CD14-positive monocyte (primary cell): ENCODE data around the gene TNIP2. TPM values are rescaled to one million over a fixed set of nuclear protein-coding genes. Genes with fewer than 3 reads are reported as not detected.

Experiments used
- DNase-seq, 3 donors: peaks; one replicate each; pipeline ENCODE4 v3.0.0-alpha.2; 2011 to 2022
- H2AFZ ChIP-seq: 2 replicates; pipeline ENCODE4 v1.6.0; 2012; ENCODE audit warnings: mild to moderate bottlenecking, low read depth, low read length, inconsistent platforms; ENCODE audit not compliant: insufficient read depth, poor library complexity, severe bottlenecking
- H3K27ac ChIP-seq, 2 donors: 1 replicate in 1 of 2; 2 replicates in 1 of 2; pipeline ENCODE4 v1.5.1; 2012 to 2013; ENCODE audit warnings: low read length in 2 of 2, control low read depth in 1 of 2, inconsistent platforms in 1 of 2, low read depth in 1 of 2, mild to moderate bottlenecking in 1 of 2
- H3K27me3 ChIP-seq, 2 donors: one replicate each; pipeline versions ENCODE4 v1.6.0 to v1.6.1; 2011 to 2013; ENCODE audit warnings: low read length in 2 of 2; ENCODE audit not compliant: control insufficient read depth in 2 of 2, insufficient read depth in 2 of 2
- H3K36me3 ChIP-seq, 2 donors: replicated peaks in 1 of 2; 1 replicate in 1 of 2; 2 replicates in 1 of 2; pipeline versions ENCODE4 v1.5.1 to v1.6.1; 2012 to 2013; ENCODE audit warnings: low read length in 2 of 2, control low read depth in 1 of 2, inconsistent platforms in 1 of 2, mild to moderate bottlenecking in 1 of 2; ENCODE audit not compliant: insufficient read depth in 2 of 2, control insufficient read depth in 1 of 2
- H3K4me1 ChIP-seq, 2 donors: 1 replicate in 1 of 2; 2 replicates in 1 of 2; pipeline versions ENCODE4 v1.5.1 to v1.6.1; 2012 to 2013; ENCODE audit warnings: low read length in 2 of 2, control low read depth in 1 of 2, inconsistent platforms in 1 of 2, mild to moderate bottlenecking in 1 of 2, moderate library complexity in 1 of 2; ENCODE audit not compliant: insufficient read depth in 2 of 2, control insufficient read depth in 1 of 2
- H3K4me2 ChIP-seq: replicated peaks from 2 replicates; pipeline ENCODE3; 2012; ENCODE audit warnings: low read length, moderate library complexity, mild to moderate bottlenecking; ENCODE audit not compliant: poor library complexity, severe bottlenecking; ENCODE audit errors: extremely low read depth
- H3K4me3 ChIP-seq, 3 experiments: fragments of 200-600 bp in 1 of 3; sonication (generic) in 1 of 3; replicated peaks in 1 of 3; 1 replicate in 2 of 3; 2 replicates in 1 of 3; pipeline ENCODE4 v1.5.1; 2011 to 2013; ENCODE audit warnings: low read length in 3 of 3, mild to moderate bottlenecking in 3 of 3, control low read depth in 2 of 3, low read depth in 2 of 3, inconsistent platforms in 1 of 3, moderate library complexity in 1 of 3
- H3K79me2 ChIP-seq: 2 replicates; pipeline ENCODE4 v1.6.0; 2012; ENCODE audit warnings: mild to moderate bottlenecking, control low read depth, inconsistent platforms, low read length, moderate library complexity; ENCODE audit not compliant: insufficient read depth
- H3K9ac ChIP-seq: 2 replicates; pipeline ENCODE4 v1.6.0; 2017; ENCODE audit warnings: low read length, mild to moderate bottlenecking; ENCODE audit not compliant: insufficient read depth, poor library complexity, severe bottlenecking
- H3K9me3 ChIP-seq, 2 donors: replicated peaks in 1 of 2; 1 replicate in 1 of 2; 2 replicates in 1 of 2; pipeline versions ENCODE4 v1.5.1 to v1.6.1; 2012 to 2013; ENCODE audit warnings: low read length in 2 of 2, control low read depth in 1 of 2; ENCODE audit not compliant: control insufficient read depth in 1 of 2, insufficient read depth in 1 of 2
- H4K20me1 ChIP-seq: 2 replicates; pipeline ENCODE4 v1.6.0; 2012; ENCODE audit warnings: mild to moderate bottlenecking, low read length, control low read depth, moderate library complexity; ENCODE audit not compliant: insufficient read depth
- H3K27ac Mint-ChIP-seq, 7 donors: one replicate each; pipeline ENCODE4 v1.8.0; 2020; ENCODE audit warnings: mild to moderate bottlenecking in 7 of 7, mixed read lengths in 7 of 7, moderate library complexity in 6 of 7, inconsistent platforms in 2 of 7
- H3K27me3 Mint-ChIP-seq, 3 donors: one replicate each; pipeline ENCODE4 v1.8.0; 2021 to 2022; ENCODE audit warnings: low read depth in 3 of 3, mild to moderate bottlenecking in 3 of 3, mixed read lengths in 3 of 3, moderate library complexity in 3 of 3, inconsistent platforms in 1 of 3
- H3K36me3 Mint-ChIP-seq, 2 donors: one replicate each; pipeline ENCODE4 v1.8.0; 2020; ENCODE audit warnings: mixed read lengths in 2 of 2, inconsistent platforms in 1 of 2, mild to moderate bottlenecking in 1 of 2
- H3K4me1 Mint-ChIP-seq: one replicate; pipeline ENCODE4 v1.8.0; 2020; ENCODE audit warnings: mild to moderate bottlenecking, mixed read lengths
- H3K4me3 Mint-ChIP-seq, 2 donors: one replicate each; pipeline ENCODE4 v1.8.0; 2020; ENCODE audit warnings: mild to moderate bottlenecking in 2 of 2, mixed read lengths in 2 of 2, moderate library complexity in 1 of 2
- H3K9me3 Mint-ChIP-seq, 7 donors: one replicate each; pipeline ENCODE4 v1.8.0; 2020 to 2022; ENCODE audit warnings: mixed read lengths in 7 of 7, mild to moderate bottlenecking in 6 of 7, moderate library complexity in 6 of 7, inconsistent platforms in 2 of 7
- WGBS: methylation state at CpG from one replicate; pipeline ENCODE4 v1.1.5; 2013; ENCODE audit warnings: missing lambda C conversion rate; ENCODE audit not compliant: insufficient coverage; 5-methylcytosine and 5-hydroxymethylcytosine counted together
- intact Hi-C, 2 donors: fragments of 100-400 bp; cut with micrococcal nuclease; formaldehyde crosslinking; loops; one replicate each; pipeline versions ENCODE4 v1.15.0 to v1.15.1; 2023
- polyA plus RNA-seq, 3 donors: library from polyadenylated mRNA; depleted of rRNA in 1 of 3; unstranded in 2 of 3; stranded (reverse) in 1 of 3; fragments of 300-500 nt in 2 of 3; fragments of >200 nt in 1 of 3; fragmentation: Illumina TruSeq in 2 of 3; gene quantifications; 1 replicate in 2 of 3; 2 replicates in 1 of 3; pipeline ENCODE4 v1.2.3, GENCODE V29; 2012 to 2021
- TF ChIP-seq, protein P1 (sequence below): fragments of 200-600 bp; IDR thresholded peaks from one replicate; pipeline ENCODE4 v1.8.0; 2022; ENCODE audit warnings: antibody characterized with exemption, mild to moderate bottlenecking

TNIP2 gene
- polyA plus RNA-seq, 3 donors, result 27.6 to 75.7 (median 28.2) TPM

DNA sequence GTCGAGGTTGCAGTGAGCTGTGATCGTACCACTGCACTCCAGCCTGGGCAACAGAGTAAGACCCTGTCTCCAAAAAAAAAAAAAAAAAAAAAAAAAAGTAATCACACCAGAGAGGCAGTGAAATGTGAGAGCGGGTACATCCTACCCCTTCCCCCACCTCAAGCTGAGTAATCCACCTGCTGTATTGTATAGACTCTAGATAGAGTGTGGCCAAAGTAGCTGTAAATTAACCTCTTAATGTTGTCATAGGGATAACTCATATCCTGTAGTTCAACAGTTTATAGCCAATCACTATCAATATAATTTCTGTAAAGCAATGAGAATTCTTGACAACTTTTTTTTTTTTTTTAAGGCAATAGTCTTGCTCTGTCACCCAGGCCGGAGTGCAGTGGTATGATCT, 30.8 kb downstream of the TNIP2 start:
- intact Hi-C loops, result no loop called here
- H3K9me3 ChIP-seq, result no peaks in the 10 kb centered on the region
- no peak overlapping the region for H3K9ac ChIP-seq
- WGBS, result 80% methylated on average over 1 of the region's 4 CpGs
- peaks cover 48 to 66% of the 10 kb centered on the region in 2 donors for H3K36me3 Mint-ChIP-seq
- peaks cover 3% of the 10 kb centered on the region for H3K4me1 Mint-ChIP-seq
- H3K4me3 Mint-ChIP-seq, result no peak overlapping the region
- no peak overlapping the region for H3K27ac ChIP-seq
- no peak overlapping the region for H3K4me2 ChIP-seq
- DNase-seq, result no peak
- H3K79me2 ChIP-seq, result no peaks in the 10 kb centered on the region
- no peak overlapping the region for H3K27ac Mint-ChIP-seq
- H3K27me3 ChIP-seq, result no peaks in the 10 kb centered on the region
- no peak overlapping the region for H2AFZ ChIP-seq
- peaks cover 10% of the 10 kb centered on the region for H4K20me1 ChIP-seq
- TF ChIP-seq, protein P1, sequence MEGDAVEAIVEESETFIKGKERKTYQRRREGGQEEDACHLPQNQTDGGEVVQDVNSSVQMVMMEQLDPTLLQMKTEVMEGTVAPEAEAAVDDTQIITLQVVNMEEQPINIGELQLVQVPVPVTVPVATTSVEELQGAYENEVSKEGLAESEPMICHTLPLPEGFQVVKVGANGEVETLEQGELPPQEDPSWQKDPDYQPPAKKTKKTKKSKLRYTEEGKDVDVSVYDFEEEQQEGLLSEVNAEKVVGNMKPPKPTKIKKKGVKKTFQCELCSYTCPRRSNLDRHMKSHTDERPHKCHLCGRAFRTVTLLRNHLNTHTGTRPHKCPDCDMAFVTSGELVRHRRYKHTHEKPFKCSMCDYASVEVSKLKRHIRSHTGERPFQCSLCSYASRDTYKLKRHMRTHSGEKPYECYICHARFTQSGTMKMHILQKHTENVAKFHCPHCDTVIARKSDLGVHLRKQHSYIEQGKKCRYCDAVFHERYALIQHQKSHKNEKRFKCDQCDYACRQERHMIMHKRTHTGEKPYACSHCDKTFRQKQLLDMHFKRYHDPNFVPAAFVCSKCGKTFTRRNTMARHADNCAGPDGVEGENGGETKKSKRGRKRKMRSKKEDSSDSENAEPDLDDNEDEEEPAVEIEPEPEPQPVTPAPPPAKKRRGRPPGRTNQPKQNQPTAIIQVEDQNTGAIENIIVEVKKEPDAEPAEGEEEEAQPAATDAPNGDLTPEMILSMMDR, result no peak
- H3K4me1 ChIP-seq, result no peaks in the 10 kb centered on the region
- no peaks in the 10 kb centered on the region for H3K9me3 Mint-ChIP-seq
- peaks cover 0 to 3% (median 2%) of the 10 kb centered on the region in 3 donors for H3K27me3 Mint-ChIP-seq
- H3K36me3 ChIP-seq, result peaks cover 21 to 70% of the 10 kb centered on the region in 2 donors
- no peak overlapping the region for H3K4me3 ChIP-seq

DNA sequence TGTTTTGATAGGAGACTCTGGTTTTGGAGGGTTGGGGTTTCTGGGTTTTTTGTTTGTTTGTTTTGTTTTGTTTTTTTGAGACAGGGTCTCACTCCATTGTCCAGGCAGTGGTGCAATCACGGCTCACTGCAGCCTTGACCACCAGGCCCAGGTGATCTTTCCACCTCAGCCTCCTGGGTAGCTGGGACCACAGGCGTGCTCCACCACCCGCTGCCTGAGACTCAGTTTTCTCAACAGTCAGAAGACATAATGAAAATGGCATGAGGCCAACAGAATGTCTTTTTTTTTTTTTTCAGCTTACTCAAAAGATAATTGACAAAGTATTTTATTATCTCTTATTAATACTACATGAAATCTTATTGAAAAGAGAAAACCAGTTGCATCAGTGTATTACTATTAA, 32.4 kb downstream of the TNIP2 start:
- no peaks in the 10 kb centered on the region for H3K9me3 ChIP-seq
- Mint-ChIP-seq H3K27ac (peak overlapping the region in 2 of 7 donors; percentile 35 to 81), H3K9me3 (no peaks in the 10 kb centered on the region), H3K27me3 (peaks cover 0 to 3% (median 2%) of the 10 kb centered on the region in 3 donors), H3K4me1 (peaks cover 3% of the 10 kb centered on the region), H3K36me3 (peaks cover 49 to 66% of the 10 kb centered on the region in 2 donors), H3K4me3 (no peak overlapping the region)
- no peak for DNase-seq
- peaks cover 5% of the 10 kb centered on the region for H4K20me1 ChIP-seq
- intact Hi-C loops, result no loop called here
- H3K27me3 ChIP-seq, result no peaks in the 10 kb centered on the region
- no peak overlapping the region for H3K4me2 ChIP-seq
- H3K9ac ChIP-seq, result no peak overlapping the region
- TF ChIP-seq, protein P1, result no peak
- peaks cover 23 to 68% of the 10 kb centered on the region in 2 donors for H3K36me3 ChIP-seq
- H3K27ac ChIP-seq, result no peak overlapping the region
- 100% methylated on average over 1 of the region's 3 CpGs for WGBS
- no peak overlapping the region for H3K4me3 ChIP-seq
- no peak overlapping the region for H2AFZ ChIP-seq
- no peaks in the 10 kb centered on the region for H3K4me1 ChIP-seq
- H3K79me2 ChIP-seq, result no peaks in the 10 kb centered on the region
